PFSK-1 (cell line): Measurements from ENCODE around the gene CBX1.

Experiments used
- FOXP2 ChIP-seq: optimal IDR thresholded peaks from 2 replicates; pipeline ENCODE3; 2011; ENCODE audit warnings: borderline replicate concordance, control low read depth, inconsistent platforms; ENCODE audit not compliant: insufficient read depth; ENCODE audit errors: extremely low read length, extremely low read depth
- POLR2AphosphoS5 ChIP-seq: IDR thresholded peaks from 2 replicates; pipeline ENCODE4 v1.6.1; 2012; ENCODE audit warnings: low read depth, mild to moderate bottlenecking, control low read depth, low read length, moderate library complexity
- REST ChIP-seq, 2 experiments: IDR thresholded peaks; 2 replicates each; pipeline versions ENCODE4 v1.6.1 to v1.8.0; 2011 to 2012; ENCODE audit warnings: low read depth in 2 of 2, low read length in 2 of 2, control low read depth in 1 of 2, inconsistent platforms in 1 of 2, mild to moderate bottlenecking in 1 of 2, moderate library complexity in 1 of 2; ENCODE audit not compliant: insufficient read depth in 1 of 2
- SIN3A ChIP-seq: IDR thresholded peaks from 2 replicates; pipeline ENCODE4 v1.6.1; 2012; ENCODE audit warnings: mild to moderate bottlenecking, low read length, moderate library complexity, borderline replicate concordance; ENCODE audit not compliant: insufficient read depth
- TAF1 ChIP-seq: IDR thresholded peaks from 2 replicates; pipeline ENCODE4 v1.6.1; 2012; ENCODE audit warnings: low read length, control low read depth, borderline replicate concordance; ENCODE audit not compliant: insufficient read depth

The CBX1 gene

GRCh38 chr17:48021934-48022333 is 79.3 kb downstream of the CBX1 start:
- TF ChIP-seq POLR2AphosphoS5: no peak
- TF ChIP-seq FOXP2: no peak
- no peak for TF ChIP-seq SIN3A
- TF ChIP-seq REST (IDR thresholded peaks at IDR 0.05; ENCODE audit: insufficient read depth in 1 of 2, low read depth in 2 of 2, low read length in 2 of 2): no peak
- TF ChIP-seq TAF1: no peak
